ENCODE measurements around the gene SPPL2C. TPM values are rescaled to one million over a fixed set of nuclear protein-coding genes. Genes with fewer than 3 reads are reported as not detected.

Gene SPPL2C
- total and polyA plus RNA-seq, 2 of the 8 experiments (the other 6 are each of a cell fraction or from before 2014, with no cell fraction given), result not detected

- no peak for TF ChIP-seq TAF1 (IDR thresholded peaks at IDR 0.05; ENCODE audit: low read depth, low read length)
- no peak for TF ChIP-seq TEAD4 (IDR thresholded peaks at IDR 0.05; ENCODE audit: low read depth, low read length)
Measured at GRCh38 chr17:45824475-45824874, 20.2 kb upstream of the SPPL2C start (continued).

All from H1 (cell line).